ENCODE results near the gene NCAPG.

The NCAPG gene

DNA sequence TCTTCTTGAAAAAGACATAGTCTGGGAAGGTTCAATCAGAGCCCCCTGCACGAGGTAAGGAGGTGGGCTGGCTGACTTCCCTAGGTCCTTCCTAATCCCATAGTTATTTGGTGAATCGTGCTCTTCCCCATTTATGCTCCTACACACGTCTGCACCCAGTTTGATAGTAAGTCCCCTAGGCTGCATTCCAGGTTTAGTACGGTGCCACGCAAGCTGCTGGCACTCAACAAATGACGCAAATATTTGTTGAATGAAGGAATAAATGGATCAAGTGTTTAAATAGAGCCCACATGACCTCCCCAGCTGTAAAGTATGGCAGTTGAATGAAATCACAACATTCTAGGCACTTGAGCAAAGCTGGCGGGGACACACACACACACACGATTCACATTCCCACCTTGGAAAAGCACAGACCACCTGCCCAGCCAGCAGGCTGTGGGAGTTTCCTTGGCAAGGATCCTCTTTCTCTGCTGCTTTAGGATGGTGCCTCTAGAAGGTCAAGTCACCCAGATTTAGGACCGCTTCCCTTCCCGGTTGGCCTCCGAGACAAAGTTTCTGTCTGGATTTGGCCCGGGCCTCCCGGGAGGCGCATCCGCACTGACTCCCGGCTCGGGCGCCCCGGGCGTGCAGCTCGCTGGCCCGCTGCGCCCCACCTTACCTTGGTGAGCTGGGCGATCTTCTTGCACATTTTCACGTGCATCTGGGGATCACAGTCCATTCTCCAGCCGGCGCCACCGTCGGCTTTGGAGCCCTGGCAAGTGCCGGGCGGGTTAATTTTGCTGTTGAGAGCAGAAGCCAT is 30.1 kb upstream of the NCAPG start:
- peaks cover 8% of the 10 kb centered on the region for H3K4me1 Mint-ChIP-seq
- H3K27me3 Mint-ChIP-seq = peaks cover 45% of the 10 kb centered on the region
- DNase-seq = no peak
- CTCF ChIA-PET = no interaction called here
- H3K4me3 Mint-ChIP-seq = no peak overlapping the region
- H3K27ac Mint-ChIP-seq = no peak overlapping the region
- H3K36me3 Mint-ChIP-seq = no peaks in the 10 kb centered on the region
- no peaks in the 10 kb centered on the region for H3K9me3 Mint-ChIP-seq

DNA sequence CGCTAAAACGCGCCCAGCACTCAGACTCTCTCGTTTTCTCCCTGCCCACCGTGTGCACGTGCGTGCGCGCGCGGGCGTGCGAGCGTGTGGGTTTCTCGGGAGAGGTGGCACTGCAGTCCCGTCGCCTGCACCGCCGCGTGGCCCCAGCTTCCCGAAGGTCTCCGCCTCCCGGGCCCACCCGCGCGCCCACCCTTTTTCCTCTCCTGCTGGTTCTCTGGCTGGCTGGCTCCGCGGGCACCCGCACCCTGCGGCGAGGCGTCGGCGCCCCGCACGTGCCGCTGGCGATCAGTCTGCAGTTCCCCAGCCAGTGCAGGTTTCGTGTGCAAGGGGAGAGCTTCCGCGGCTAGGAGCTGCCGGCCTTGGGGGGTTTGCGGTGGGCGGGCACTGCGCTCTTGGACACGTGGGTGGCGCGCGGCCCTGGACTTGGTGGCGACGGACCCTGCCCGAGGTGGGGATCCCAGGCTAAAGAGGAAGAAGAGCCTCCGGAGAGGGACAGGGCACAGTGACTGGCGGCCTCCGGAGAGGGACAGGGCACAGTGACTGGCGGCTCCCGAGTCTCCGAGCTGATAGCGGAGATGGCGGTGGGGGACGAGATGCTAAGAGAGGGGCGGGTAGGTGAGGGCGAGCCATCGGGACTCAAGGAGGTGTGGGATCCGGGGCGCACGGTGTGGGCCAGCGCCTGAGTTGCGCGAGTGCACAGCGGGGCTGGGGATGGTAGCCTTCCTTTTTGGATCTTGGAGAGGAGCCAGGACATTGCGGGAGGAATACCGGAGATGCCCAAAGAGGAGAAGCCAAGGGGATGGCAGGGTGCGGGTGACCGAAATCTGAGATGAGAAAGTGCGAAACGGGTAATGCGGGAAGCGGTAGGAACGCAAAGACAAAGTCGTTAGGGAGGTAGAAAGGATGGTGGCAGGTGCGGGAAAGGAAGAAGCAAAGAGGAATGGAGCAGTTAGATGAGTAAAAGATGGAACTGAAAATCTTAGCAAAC is 29.2 kb upstream of the NCAPG start, which contains the start of gene FAM184B:
FAM184B (minus strand) TSS at position 322 of the 988 bp plus-strand sequence. CDS start 322 bp downstream, outside the sequence.
- Mint-ChIP-seq H3K9me3 (no peaks in the 10 kb centered on the region), H3K4me3 (no peak within 1 kb of the TSS), H3K27me3 (peaks cover 45% of the 10 kb centered on the region), H3K27ac (no peak within 1 kb of the TSS), H3K36me3 (no peaks in the 10 kb centered on the region), H3K4me1 (peaks cover 11% of the 10 kb centered on the region)
- DNase-seq = no peak
- CTCF ChIA-PET = no interaction called here

- no peak for DNase-seq
- Mint-ChIP-seq H3K9me3 (no peaks in the 10 kb centered on the region), H3K36me3 (peaks cover 3% of the 10 kb centered on the region), H3K4me3 (no peak overlapping the region), H3K27ac (no peak overlapping the region), H3K27me3 (peaks cover 26% of the 10 kb centered on the region), H3K4me1 (peaks cover 13% of the 10 kb centered on the region)
- CTCF ChIA-PET = no interaction called here
Measured at GRCh38 chr4:17785858-17786257, 24.9 kb upstream of the NCAPG start.

- CTCF ChIA-PET = interaction anchor here (0.6 kb wide), 1 partner anchor 1491 kb away, joined by 3 read pairs; no protein-coding TSS in a partner anchor
- Mint-ChIP-seq H3K4me3 (no peak overlapping the region), H3K27me3 (peaks cover 19% of the 10 kb centered on the region)
Measured at GRCh38 chr4:17786567-17786966, 24.2 kb upstream of the NCAPG start.

DNA sequence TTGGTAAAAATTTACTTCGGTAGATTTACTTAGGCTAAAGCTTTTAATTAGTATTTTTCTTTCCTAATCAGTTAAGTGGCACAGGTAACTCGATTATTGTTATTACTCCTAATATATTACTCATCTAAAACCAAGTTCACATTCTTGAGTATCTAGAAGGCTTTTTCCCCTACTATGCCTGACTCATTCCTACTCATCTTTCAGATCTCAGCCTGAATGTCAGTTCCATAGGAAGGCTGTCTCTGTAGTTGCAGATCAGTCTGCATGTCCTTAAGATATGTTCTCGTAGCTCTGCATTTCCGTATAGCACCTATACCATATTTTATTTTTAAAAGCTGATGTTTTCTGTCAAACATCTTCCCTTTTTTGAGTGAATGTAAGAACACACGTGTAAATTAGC is 23.5 kb upstream of the NCAPG start:
- peaks cover 5% of the 10 kb centered on the region for H3K4me1 Mint-ChIP-seq
- H3K27ac Mint-ChIP-seq = no peak overlapping the region
- H3K9me3 Mint-ChIP-seq = no peaks in the 10 kb centered on the region
- H3K27me3 Mint-ChIP-seq = peaks cover 11% of the 10 kb centered on the region
- peaks cover 13% of the 10 kb centered on the region for H3K36me3 Mint-ChIP-seq
- no peak overlapping the region for H3K4me3 Mint-ChIP-seq
- DNase-seq = no peak
- CTCF ChIA-PET = no interaction called here

More at GRCh38 chr4:17786567-17786966, 24.2 kb upstream of the NCAPG start:
- Mint-ChIP-seq H3K36me3 (peaks cover 8% of the 10 kb centered on the region), H3K27ac (no peak overlapping the region), H3K4me1 (peaks cover 10% of the 10 kb centered on the region), H3K9me3 (no peaks in the 10 kb centered on the region)
- DNase-seq = no peak

- H3K4me3 Mint-ChIP-seq = no peak overlapping the region
- CTCF ChIA-PET = interaction anchor here (1.3 kb wide), 1 partner anchor 19 kb away, joined by 3 read pairs; no protein-coding TSS in a partner anchor
- peaks cover 5% of the 10 kb centered on the region for H3K4me1 Mint-ChIP-seq
- H3K36me3 Mint-ChIP-seq = peaks cover 21% of the 10 kb centered on the region
- H3K27ac Mint-ChIP-seq = no peak overlapping the region
- H3K27me3 Mint-ChIP-seq = no peaks in the 10 kb centered on the region
- DNase-seq = no peak
- H3K9me3 Mint-ChIP-seq = no peaks in the 10 kb centered on the region
Measured at GRCh38 chr4:17788956-17789355, 21.8 kb upstream of the NCAPG start.

- peaks cover 35% of the 10 kb centered on the region for H3K36me3 Mint-ChIP-seq
- no peak overlapping the region for H3K27ac Mint-ChIP-seq
- H3K4me3 Mint-ChIP-seq = no peak overlapping the region
- H3K9me3 Mint-ChIP-seq = no peaks in the 10 kb centered on the region
- H3K27me3 Mint-ChIP-seq = no peaks in the 10 kb centered on the region
- no peaks in the 10 kb centered on the region for H3K4me1 Mint-ChIP-seq
- DNase-seq = no peak
- CTCF ChIA-PET = interaction anchor here (1.5 kb wide), 1 partner anchor 13 kb away, joined by 3 read pairs; no protein-coding TSS in a partner anchor
Measured at GRCh38 chr4:17794730-17795129, 16.0 kb upstream of the NCAPG start.

- CTCF ChIA-PET = interaction anchor here (0.5 to 2.2 kb wide), 4 partner anchors 10 to 249 kb away, joined by 3 to 7 read pairs (median 6); partner anchors contain the start of genes DCAF16 and NCAPG
Measured at GRCh38 chr4:17797808-17798207, 13.0 kb upstream of the NCAPG start.

DNA sequence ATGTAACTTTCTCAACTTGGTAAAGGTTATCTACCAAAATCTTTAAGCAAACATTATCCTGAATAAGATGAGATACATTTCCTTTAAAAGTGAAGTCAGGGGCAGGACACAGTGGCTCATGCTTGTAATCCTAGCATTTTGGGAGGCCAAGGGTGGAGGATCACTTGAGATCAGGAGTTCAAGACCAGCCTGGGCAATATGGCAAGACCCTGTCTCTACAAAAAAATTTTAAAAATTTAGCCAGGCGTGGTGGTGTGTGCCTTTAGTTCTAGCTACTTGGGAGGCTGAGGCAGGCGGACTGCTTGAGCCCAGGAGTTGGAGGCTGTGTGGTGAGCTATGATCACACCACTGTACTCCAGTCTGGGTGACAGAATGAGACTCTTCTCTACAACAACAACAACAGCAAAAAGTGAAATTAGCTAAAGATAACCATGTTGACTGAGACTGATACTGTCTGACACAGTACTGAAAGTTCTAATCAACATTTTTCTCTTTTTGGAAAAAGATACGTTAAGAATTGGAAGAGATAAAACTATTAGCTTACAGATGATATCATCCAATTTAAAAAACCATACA is 5.1 kb upstream of the NCAPG start:
- CTCF ChIA-PET = interaction anchor here (1.0 to 1.4 kb wide), 2 partner anchors 211 to 257 kb away, joined by 3 to 6 read pairs; no protein-coding TSS in a partner anchor

More at GRCh38 chr4:17797808-17798207, 13.0 kb upstream of the NCAPG start:
- Mint-ChIP-seq H3K36me3 (peaks cover 42% of the 10 kb centered on the region), H3K4me1 (peaks cover 2% of the 10 kb centered on the region), H3K27me3 (no peaks in the 10 kb centered on the region), H3K27ac (no peak overlapping the region), H3K4me3 (no peak overlapping the region), H3K9me3 (no peaks in the 10 kb centered on the region)
- no peak for DNase-seq

GRCh38 chr4:17807446-17807845 is 3.3 kb upstream of the NCAPG start:
- peaks cover 42% of the 10 kb centered on the region for H3K36me3 Mint-ChIP-seq
- H3K9me3 Mint-ChIP-seq = no peaks in the 10 kb centered on the region
- peaks cover 39% of the 10 kb centered on the region for H3K4me1 Mint-ChIP-seq
- peak overlapping the region; percentile 44 for H3K4me3 Mint-ChIP-seq
- DNase-seq = no peak
- CTCF ChIA-PET = interaction anchor here (1.0 to 4.0 kb wide), 5 partner anchors 10 to 263 kb away, joined by 3 to 21 read pairs (median 3); no protein-coding TSS in a partner anchor
- peak overlapping the region; percentile 56 for H3K27ac Mint-ChIP-seq
- peaks cover 5% of the 10 kb centered on the region for H3K27me3 Mint-ChIP-seq

More for the DNA sequence above, 5.1 kb upstream of the NCAPG start:
- H3K9me3 Mint-ChIP-seq = no peaks in the 10 kb centered on the region
- peak overlapping the region; percentile 60 for H3K27ac Mint-ChIP-seq
- no peak overlapping the region for H3K4me3 Mint-ChIP-seq
- H3K27me3 Mint-ChIP-seq = peaks cover 4% of the 10 kb centered on the region
- peaks cover 32% of the 10 kb centered on the region for H3K4me1 Mint-ChIP-seq
- H3K36me3 Mint-ChIP-seq = peaks cover 46% of the 10 kb centered on the region
- DNase-seq = no peak

DNA sequence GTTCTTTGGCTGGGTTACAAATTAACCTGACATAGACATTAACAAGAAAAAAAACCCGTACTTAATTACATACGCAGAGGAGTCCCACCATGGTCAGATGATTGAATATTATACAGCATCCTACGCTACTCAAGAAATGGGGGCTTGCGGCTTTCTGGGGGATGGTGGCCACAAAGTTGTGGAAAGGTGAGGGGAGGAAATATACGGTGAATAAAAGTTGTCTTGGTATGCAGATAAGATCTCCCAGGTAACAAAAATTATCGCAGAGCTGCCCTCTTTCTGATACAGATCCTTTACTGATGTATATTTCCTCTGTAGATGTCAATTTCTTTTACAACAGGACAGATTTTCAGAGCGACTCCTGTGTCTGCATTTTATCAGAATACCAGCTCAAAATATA is 1.1 kb upstream of the NCAPG start:
- Mint-ChIP-seq H3K27ac (peak overlapping the region; percentile 97), H3K27me3 (peaks cover 5% of the 10 kb centered on the region), H3K9me3 (no peaks in the 10 kb centered on the region), H3K4me1 (peaks cover 54% of the 10 kb centered on the region), H3K36me3 (peaks cover 31% of the 10 kb centered on the region), H3K4me3 (peak overlapping the region; percentile 87)
- DNase-seq = peak; percentile 24
- CTCF ChIA-PET = interaction anchor here (0.7 to 4.0 kb wide), 8 partner anchors 9 to 302 kb away, joined by 3 to 21 read pairs (median 4); partner anchors contain the start of gene LAP3

DNA sequence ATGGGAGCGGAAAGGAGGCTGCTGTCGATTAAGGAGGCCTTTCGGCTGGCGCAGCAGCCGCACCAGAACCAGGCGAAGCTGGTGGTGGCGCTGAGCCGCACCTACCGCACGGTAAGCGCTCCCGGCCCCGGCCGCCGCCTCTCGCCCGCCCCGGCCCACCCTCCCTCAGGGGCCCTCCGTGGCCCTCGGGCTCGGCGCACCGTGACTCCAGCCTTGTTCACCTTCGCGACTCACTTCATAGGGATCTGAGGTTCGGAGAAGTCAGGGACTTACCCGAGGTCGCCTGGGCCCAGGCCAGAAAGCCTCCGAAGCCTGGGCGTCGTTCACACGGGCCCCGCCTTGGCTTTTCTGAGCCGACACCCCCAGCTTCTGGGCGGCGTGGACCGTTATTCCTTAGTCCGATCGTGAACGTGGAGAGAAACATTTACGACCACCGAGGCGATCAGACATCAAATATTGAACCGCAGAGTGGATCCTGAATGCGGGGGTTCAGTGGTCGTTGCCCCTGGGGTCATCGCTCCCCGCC is 362 bp downstream of the NCAPG start:
- CTCF ChIA-PET = interaction anchor here (1.3 kb wide), 1 partner anchor 13 kb away, joined by 7 read pairs; no protein-coding TSS in a partner anchor
- Mint-ChIP-seq H3K9me3 (no peaks in the 10 kb centered on the region), H3K27me3 (peaks cover 5% of the 10 kb centered on the region), H3K4me3 (peak overlapping the region; percentile 87), H3K4me1 (peaks cover 59% of the 10 kb centered on the region), H3K36me3 (peaks cover 40% of the 10 kb centered on the region), H3K27ac (peak overlapping the region; percentile 97)
- DNase-seq = peak; percentile 53

DNA sequence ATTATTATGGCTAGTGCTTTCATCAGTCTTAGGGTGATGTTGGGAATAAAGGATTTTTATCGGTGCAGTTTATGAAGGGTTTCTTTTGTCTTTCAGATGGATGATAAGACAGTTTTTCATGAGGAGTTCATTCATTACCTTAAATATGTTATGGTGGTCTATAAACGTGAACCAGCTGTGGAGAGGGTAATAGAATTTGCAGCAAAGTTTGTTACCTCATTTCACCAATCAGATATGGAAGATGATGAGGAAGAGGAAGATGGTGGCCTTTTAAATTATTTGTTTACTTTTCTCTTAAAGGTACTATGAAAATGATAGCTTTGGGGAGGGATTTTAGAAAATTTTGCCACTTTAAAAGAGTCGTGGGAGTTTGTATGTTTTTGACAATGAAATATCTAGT is 1.3 kb downstream of the NCAPG start:
- Mint-ChIP-seq H3K36me3 (peaks cover 46% of the 10 kb centered on the region), H3K9me3 (no peaks in the 10 kb centered on the region), H3K27ac (peak overlapping the region; percentile 89), H3K27me3 (peaks cover 5% of the 10 kb centered on the region), H3K4me1 (peaks cover 58% of the 10 kb centered on the region), H3K4me3 (peak overlapping the region; percentile 87)
- CTCF ChIA-PET = no interaction called here
- DNase-seq = no peak

Data from activated naive CD4-positive, alpha-beta T cell treated with anti-CD3 and anti-CD28 coated beads, Interleukin-2, amount 10 ng/mL, durations not matched to agents 7 days and 5 days (primary cell).